Measurements from ENCODE around the gene SPPL2A. TPM values are rescaled to one million over a fixed set of nuclear protein-coding genes. Genes with fewer than 3 reads are reported as not detected.
"Not testable (repeated sequence)": the region's sequence is repeated elsewhere in the genome, so short reads cannot be mapped to it uniquely, and the experiment has no call there.

SPPL2A gene
- total RNA-seq, 1 donor from 2014 or later: 78.0 TPM

DNA sequence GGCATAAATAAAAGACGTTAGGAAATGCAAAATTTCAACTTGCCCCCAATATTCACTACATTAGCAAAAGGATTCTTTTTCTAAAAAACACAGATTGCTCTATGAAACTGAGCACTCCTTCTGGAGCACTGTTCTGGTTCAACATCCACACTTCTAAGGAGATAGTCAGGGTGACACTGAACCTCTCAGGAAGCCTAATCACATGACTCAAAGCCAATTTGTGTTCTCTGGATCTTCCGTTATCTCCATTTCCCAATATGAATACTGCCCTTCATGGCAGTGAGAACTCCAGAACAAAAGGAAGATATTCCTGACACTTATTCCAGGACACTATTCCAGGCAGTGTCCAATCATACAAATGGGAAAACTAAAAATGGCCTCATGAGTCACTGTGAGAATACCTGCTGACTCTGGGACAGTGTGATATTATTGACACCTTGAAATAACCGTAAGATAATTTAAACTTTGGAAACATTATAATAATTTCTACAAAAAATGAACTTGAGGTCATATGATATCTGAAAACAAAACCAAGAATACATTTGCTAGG, 57.6 kb downstream of the SPPL2A start:
- intact Hi-C loops (cut with micrococcal nuclease): no loop called here
- Histone ChIP-seq H3K4me1 (peaks cover 44% of the 10 kb centered on the region), H3K27ac (replicated peaks) (peak overlapping the region; percentile 86), H3K36me3 (peaks cover 22% of the 10 kb centered on the region), H3K27me3 (ENCODE audit: low read depth) (no peaks in the 10 kb centered on the region), H3K9me3 (replicated peaks) (no peaks in the 10 kb centered on the region), H3K4me3 (no peak overlapping the region)
- DNase-seq: no peak
- TF ChIP-seq, protein P1, sequence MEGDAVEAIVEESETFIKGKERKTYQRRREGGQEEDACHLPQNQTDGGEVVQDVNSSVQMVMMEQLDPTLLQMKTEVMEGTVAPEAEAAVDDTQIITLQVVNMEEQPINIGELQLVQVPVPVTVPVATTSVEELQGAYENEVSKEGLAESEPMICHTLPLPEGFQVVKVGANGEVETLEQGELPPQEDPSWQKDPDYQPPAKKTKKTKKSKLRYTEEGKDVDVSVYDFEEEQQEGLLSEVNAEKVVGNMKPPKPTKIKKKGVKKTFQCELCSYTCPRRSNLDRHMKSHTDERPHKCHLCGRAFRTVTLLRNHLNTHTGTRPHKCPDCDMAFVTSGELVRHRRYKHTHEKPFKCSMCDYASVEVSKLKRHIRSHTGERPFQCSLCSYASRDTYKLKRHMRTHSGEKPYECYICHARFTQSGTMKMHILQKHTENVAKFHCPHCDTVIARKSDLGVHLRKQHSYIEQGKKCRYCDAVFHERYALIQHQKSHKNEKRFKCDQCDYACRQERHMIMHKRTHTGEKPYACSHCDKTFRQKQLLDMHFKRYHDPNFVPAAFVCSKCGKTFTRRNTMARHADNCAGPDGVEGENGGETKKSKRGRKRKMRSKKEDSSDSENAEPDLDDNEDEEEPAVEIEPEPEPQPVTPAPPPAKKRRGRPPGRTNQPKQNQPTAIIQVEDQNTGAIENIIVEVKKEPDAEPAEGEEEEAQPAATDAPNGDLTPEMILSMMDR (IDR thresholded peaks at IDR 0.05; ENCODE audit: borderline replicate concordance): no peak

DNA sequence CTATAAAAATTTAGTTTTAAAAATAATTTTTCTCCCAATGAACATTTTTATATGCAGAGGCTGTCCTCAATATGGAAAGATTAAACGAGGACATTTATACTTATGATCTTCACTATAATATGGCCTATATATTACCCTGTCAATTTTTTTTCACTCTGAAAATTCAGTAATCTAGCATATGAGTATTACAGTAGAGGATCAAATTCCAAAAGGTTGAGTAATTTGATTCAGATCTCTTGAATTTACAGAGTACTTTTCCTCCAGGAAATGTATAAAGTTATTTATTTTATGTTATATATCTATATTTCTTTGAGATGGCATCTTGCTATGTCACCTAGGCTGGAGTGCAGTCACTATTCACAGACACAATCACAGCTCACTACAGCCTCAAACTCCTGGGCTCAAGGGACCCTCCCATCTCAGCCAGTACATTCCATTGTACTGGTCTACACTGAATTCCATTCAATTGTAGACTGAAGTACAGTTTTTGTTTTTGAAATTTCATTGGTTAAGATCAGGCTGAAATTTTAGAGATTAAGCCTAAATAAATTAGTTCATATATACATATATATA, 62.7 kb downstream of the SPPL2A start:
- H3K27ac ChIP-seq (replicated peaks): no peak overlapping the region
- no peaks in the 10 kb centered on the region for H3K4me1 ChIP-seq
- no peaks in the 10 kb centered on the region for H3K9me3 ChIP-seq (replicated peaks)
- no peaks in the 10 kb centered on the region for H3K27me3 ChIP-seq (ENCODE audit: low read depth)
- TF ChIP-seq, protein P1 (IDR thresholded peaks at IDR 0.05; ENCODE audit: borderline replicate concordance): no peak
- H3K36me3 ChIP-seq: peaks cover 22% of the 10 kb centered on the region
- DNase-seq: no peak
- no peak overlapping the region for H3K4me3 ChIP-seq
- intact Hi-C loops (cut with micrococcal nuclease): no loop called here

DNA sequence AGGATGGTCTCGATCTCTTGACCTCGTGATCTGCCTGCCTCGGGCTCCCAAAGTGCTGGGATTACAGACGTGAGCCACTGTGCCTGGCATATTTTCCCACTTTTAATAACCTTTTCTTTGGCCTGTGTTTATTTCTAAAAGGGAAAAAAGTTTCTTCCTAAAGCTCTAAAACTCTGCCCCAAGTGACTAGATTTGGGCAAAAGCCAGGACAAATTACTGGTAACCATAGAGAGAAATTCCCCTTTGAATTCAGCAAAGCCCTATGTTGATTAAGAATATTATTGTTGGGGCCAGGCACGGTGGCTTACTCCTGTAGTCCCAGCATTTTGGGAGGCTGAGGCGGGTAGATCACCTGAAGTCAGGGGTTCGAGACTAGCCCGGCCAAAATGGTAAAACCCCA, 67.4 kb downstream of the SPPL2A start:
- intact Hi-C loops (cut with micrococcal nuclease): no loop called here
- Histone ChIP-seq H3K4me3 (no peak overlapping the region), H3K4me1 (no peaks in the 10 kb centered on the region), H3K27ac (replicated peaks) (no peak overlapping the region), H3K27me3 (ENCODE audit: low read depth) (no peaks in the 10 kb centered on the region), H3K36me3 (no peaks in the 10 kb centered on the region), H3K9me3 (replicated peaks) (peaks cover 8% of the 10 kb centered on the region)
- DNase-seq: no peak
- TF ChIP-seq, protein P1 (IDR thresholded peaks at IDR 0.05; ENCODE audit: borderline replicate concordance): no peak

DNA sequence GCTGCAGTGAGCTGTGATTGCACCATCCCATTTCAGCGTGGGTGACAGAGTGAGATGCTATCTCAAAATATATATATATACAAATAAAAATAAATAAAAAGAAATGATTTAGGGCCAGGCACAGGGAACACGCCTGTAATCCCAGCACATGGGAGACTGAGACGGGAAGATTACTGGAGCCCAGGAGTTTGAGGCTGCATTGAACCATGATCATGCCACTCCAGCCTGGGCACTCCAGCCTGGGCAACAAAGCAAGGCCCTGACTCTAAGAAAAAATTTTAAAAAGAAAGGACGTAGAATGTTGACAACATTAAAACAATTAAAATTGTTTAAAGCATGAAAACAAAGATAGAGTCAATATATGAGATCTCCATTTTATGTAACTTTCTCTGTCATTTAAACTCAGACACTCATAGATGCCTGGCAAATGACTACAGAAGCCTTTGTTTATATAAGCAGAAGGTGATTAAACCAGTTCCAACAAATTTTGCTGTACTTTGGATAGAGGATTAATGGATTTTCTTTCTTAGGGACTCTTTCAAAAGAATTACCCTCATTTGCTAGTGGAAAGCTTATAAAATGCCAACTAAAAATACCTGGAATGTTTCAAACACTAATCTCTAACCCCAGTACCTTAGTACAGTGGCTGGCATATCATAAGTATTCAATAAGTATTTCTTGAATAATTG, 68.3 kb downstream of the SPPL2A start:
- DNase-seq: no peak
- TF ChIP-seq, protein P1 (IDR thresholded peaks at IDR 0.05; ENCODE audit: borderline replicate concordance): no peak
- H3K9me3 ChIP-seq (replicated peaks): peaks cover 8% of the 10 kb centered on the region
- H3K4me3 ChIP-seq: no peak overlapping the region
- no peaks in the 10 kb centered on the region for H3K36me3 ChIP-seq
- H3K4me1 ChIP-seq: no peaks in the 10 kb centered on the region
- no peaks in the 10 kb centered on the region for H3K27me3 ChIP-seq (ENCODE audit: low read depth)
- intact Hi-C loops (cut with micrococcal nuclease): no loop called here
- H3K27ac ChIP-seq (replicated peaks): no peak overlapping the region

DNA sequence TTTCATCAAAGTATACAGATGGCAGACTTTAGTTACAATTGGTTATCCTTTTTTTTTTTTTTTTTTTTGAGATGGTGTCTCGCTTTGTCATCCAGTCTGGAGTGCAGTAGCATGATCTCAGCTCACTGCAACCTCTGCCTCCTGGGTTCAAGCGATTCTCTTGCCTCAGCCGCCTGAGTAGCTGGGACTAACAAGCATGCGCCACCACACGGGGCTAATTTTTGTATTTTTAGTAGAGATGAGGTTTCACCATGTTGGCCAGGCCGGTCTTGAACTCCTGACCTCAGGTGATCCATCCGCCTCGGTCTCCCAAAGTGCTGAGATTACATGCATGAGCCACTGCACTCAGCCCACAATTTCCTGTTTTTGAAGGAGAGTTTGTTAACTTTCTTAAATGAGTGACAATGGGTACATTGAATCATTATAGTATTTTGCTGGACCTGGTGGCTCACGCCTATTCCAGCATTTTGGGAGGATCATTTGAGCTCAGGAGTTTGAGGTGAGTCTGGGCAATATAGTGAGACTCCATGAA, 70.8 kb downstream of the SPPL2A start:
- H3K36me3 ChIP-seq; H3K27me3 ChIP-seq (ENCODE audit: low read depth); H3K4me3 ChIP-seq; H3K9me3 ChIP-seq (replicated peaks); H3K4me1 ChIP-seq; H3K27ac ChIP-seq (replicated peaks); DNase-seq; intact Hi-C loops (cut with micrococcal nuclease): not testable (repeated sequence)
